Large intestine (tissue), 12 donors: Measurements from ENCODE around the gene FKRP. TPM values are rescaled to one million over a fixed set of nuclear protein-coding genes. Genes with fewer than 3 reads are reported as not detected.
A peak's percentile ranks its signal among the peaks of the same experiment; 100 is the strongest.
"Not testable (repeated sequence)": the region's sequence is repeated elsewhere in the genome, so short reads cannot be mapped to it uniquely, and the experiment has no call there.

Source experiments
- DNase-seq, 2 donors: peaks; one replicate each; pipeline versions ENCODE4 v3.0.0 to v3.0.0-alpha.2; 2013
- H3K27ac ChIP-seq: one replicate; pipeline ENCODE4 v1.5.1; 2013; ENCODE audit warnings: low read length
- H3K27me3 ChIP-seq: 2 replicates; pipeline ENCODE4 v1.6.1; 2013; ENCODE audit warnings: low read length; ENCODE audit not compliant: control insufficient read depth, insufficient read depth
- H3K36me3 ChIP-seq: 2 replicates; pipeline ENCODE4 v1.6.1; 2013; ENCODE audit warnings: low read length; ENCODE audit not compliant: control insufficient read depth, insufficient read depth
- H3K4me1 ChIP-seq: one replicate; pipeline ENCODE4 v1.6.1; 2013; ENCODE audit warnings: low read length; ENCODE audit not compliant: control insufficient read depth, insufficient read depth
- H3K4me3 ChIP-seq: one replicate; pipeline ENCODE4 v1.5.1; 2013; ENCODE audit warnings: low read length
- H3K9me3 ChIP-seq: one replicate; pipeline ENCODE4 v1.6.1; 2013; ENCODE audit warnings: mild to moderate bottlenecking, low read depth, low read length, moderate library complexity; ENCODE audit not compliant: control insufficient read depth
- WGBS: methylation state at CpG from one replicate; pipeline ENCODE4 v1.1.5; 2013; ENCODE audit warnings: low lambda C conversion rate; ENCODE audit not compliant: insufficient coverage; 5-methylcytosine and 5-hydroxymethylcytosine counted together
- long read RNA-seq, 11 donors: transcript quantifications; one replicate each; lab custom pipeline, GENCODE V29; 2026
- polyA plus RNA-seq: library from polyadenylated mRNA; unstranded; fragments of 120-200 nt; gene quantifications from one replicate; pipeline ENCODE4 v1.2.1, GENCODE V29; 2013

The FKRP gene, protein sequence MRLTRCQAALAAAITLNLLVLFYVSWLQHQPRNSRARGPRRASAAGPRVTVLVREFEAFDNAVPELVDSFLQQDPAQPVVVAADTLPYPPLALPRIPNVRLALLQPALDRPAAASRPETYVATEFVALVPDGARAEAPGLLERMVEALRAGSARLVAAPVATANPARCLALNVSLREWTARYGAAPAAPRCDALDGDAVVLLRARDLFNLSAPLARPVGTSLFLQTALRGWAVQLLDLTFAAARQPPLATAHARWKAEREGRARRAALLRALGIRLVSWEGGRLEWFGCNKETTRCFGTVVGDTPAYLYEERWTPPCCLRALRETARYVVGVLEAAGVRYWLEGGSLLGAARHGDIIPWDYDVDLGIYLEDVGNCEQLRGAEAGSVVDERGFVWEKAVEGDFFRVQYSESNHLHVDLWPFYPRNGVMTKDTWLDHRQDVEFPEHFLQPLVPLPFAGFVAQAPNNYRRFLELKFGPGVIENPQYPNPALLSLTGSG
- 17.4 TPM for polyA plus RNA-seq
- long read RNA-seq, donor 1, partial matches to known transcripts, result 0 of 3 reads
- long read RNA-seq, donor 1, other reads (novel, unspliced or antisense), result 0 of 3 reads
- long read RNA-seq, donor 2, partial matches to known transcripts, result 28 of 94 reads
- long read RNA-seq, donor 2, other reads (novel, unspliced or antisense), result 64 of 94 reads
- long read RNA-seq, donor 3, partial matches to known transcripts, result 0 of 5 reads
- long read RNA-seq, donor 3, other reads (novel, unspliced or antisense), result 0 of 5 reads
- long read RNA-seq, donor 4, result 0 reads
- long read RNA-seq, donor 5, partial matches to known transcripts, result 0 of 3 reads
- long read RNA-seq, donor 5, other reads (novel, unspliced or antisense), result 0 of 3 reads
- long read RNA-seq, donor 6, partial matches to known transcripts, result 0 of 24 reads
- long read RNA-seq, donor 6, other reads (novel, unspliced or antisense), result 20 of 24 reads
- long read RNA-seq, donor 7, partial matches to known transcripts, result 0 of 17 reads
- long read RNA-seq, donor 7, other reads (novel, unspliced or antisense), result 16 of 17 reads
- long read RNA-seq, donor 8, partial matches to known transcripts, result 47 of 50 reads
- long read RNA-seq, donor 8, other reads (novel, unspliced or antisense), result 0 of 50 reads
- long read RNA-seq, donor 9, partial matches to known transcripts, result 0 of 1 reads
- long read RNA-seq, donor 9, other reads (novel, unspliced or antisense), result 0 of 1 reads
- long read RNA-seq, donor 10, partial matches to known transcripts, result 0 of 2 reads
- long read RNA-seq, donor 10, other reads (novel, unspliced or antisense), result 0 of 2 reads
- long read RNA-seq, donor 11, partial matches to known transcripts, result 0 of 1 reads
- long read RNA-seq, donor 11, other reads (novel, unspliced or antisense), result 0 of 1 reads

DNA sequence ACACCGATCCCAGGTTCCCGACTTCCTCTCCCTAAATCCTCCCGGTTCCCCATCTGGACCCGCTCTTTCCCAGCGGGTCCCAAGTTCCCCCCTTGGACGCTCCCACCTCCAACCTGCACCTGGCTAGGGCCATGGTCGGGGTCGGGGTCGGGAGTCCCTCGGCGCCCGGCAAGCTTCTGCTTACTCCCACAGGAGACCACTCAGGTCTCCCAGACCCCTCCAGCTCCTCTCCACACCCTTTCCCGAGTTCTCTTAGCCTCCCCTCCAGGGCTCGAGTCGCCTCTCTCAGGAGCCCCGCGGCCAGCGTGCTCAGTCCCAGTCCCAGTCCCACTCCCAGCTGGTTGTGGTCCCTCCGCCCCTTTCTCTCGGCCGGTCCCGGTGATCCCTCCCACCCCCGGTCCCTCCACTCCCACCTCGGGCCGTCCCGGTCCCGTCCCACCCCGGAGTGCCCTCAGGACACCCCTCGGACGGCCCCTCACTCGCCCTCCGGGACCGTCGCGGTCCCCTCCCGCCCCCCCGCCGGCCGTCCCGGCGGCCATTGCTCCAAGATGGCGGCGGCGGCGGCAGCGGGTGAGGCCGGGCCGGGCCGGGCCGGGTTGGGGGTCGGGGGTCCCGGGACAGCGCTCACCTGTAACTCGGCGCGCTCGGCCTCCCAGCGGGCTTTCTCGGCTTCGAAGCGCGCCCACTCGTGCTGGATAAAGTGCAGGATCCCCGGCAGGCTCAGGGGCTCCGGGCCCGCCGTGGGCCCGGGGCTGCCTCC is at the start of gene FKRP:
Gene FKRP, plus strand, starts transcription at position 537 of the 760 bp plus-strand sequence. CDS start 9,394 bp downstream, outside the sequence.
- Histone ChIP-seq H3K4me1 (peaks cover 2% of the 10 kb centered on the region), H3K36me3 (peaks cover 10% of the 10 kb centered on the region), H3K4me3 (peak within 1 kb of the TSS; percentile 97), H3K9me3 (no peaks in the 10 kb centered on the region), H3K27ac (no peak within 1 kb of the TSS), H3K27me3 (no peaks in the 10 kb centered on the region)
- WGBS, result no CpG with 5 or more reads among the region's 68 CpGs
- peak in 1 of 2 donors; percentile 44 for DNase-seq

DNA sequence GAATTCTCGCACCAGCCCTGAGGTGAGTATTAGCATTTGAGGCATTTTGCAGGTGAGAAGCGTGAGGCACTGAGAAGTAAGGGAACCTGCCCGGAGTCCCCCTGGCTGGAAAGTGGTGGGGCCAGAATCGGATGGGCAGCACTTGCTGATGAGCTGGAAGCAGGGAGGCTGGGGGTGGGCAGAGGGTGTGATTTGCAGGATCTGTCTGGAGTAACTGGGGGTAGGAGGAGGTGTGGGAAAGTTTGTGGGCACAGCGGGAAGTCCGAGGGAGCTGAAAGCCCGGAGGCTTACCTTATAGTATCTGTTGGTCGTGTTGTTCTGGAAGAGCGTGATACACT is 49.0 kb upstream of the FKRP start:
- Histone ChIP-seq H3K36me3 (peaks cover 83% of the 10 kb centered on the region), H3K9me3 (no peaks in the 10 kb centered on the region), H3K27me3 (no peaks in the 10 kb centered on the region), H3K4me1 (peaks cover 4% of the 10 kb centered on the region), H3K4me3 (no peak overlapping the region), H3K27ac (peak overlapping the region; percentile 68)
- WGBS, result no CpG with 5 or more reads among the region's 9 CpGs
- no peak for DNase-seq

DNA sequence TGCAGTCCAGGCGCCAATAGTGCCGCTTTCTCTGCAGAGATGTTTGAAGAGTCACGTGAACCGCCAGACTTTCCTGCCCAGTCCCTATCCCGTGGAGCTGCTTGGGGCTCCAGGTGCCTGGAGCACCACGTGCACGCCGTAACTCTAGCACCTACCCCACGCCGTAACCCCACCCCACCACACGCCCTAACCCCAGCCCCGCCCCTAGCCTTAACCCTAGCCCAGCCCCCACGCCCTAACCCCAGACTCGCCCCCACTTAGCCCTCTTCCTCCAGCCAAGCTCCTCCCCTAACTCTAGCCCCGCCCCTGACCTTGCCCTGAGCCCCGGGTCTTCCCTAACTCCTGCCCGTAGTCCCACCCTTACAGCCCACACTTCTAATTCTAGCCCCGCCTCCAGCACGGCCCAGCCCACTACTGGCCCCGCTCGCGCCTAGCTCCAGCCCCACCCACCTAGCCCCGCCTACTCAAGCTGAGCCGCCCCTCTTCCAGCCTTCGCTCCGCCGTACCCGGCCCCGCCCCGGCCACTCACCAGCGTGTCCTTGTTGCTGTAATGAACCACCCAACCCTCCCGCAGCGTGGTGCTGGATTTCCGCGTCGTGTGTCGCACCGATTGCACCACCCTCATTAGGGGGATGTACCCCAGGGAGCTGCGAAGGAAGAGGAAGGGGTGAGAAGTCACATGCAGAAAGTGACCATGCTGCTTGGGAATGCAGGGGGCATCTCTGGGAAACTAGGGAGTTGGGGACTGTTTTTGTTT is 48.5 kb upstream of the FKRP start:
- peak; percentile 93 to 97 for DNase-seq
- H3K4me3 ChIP-seq, result no peak overlapping the region

DNA sequence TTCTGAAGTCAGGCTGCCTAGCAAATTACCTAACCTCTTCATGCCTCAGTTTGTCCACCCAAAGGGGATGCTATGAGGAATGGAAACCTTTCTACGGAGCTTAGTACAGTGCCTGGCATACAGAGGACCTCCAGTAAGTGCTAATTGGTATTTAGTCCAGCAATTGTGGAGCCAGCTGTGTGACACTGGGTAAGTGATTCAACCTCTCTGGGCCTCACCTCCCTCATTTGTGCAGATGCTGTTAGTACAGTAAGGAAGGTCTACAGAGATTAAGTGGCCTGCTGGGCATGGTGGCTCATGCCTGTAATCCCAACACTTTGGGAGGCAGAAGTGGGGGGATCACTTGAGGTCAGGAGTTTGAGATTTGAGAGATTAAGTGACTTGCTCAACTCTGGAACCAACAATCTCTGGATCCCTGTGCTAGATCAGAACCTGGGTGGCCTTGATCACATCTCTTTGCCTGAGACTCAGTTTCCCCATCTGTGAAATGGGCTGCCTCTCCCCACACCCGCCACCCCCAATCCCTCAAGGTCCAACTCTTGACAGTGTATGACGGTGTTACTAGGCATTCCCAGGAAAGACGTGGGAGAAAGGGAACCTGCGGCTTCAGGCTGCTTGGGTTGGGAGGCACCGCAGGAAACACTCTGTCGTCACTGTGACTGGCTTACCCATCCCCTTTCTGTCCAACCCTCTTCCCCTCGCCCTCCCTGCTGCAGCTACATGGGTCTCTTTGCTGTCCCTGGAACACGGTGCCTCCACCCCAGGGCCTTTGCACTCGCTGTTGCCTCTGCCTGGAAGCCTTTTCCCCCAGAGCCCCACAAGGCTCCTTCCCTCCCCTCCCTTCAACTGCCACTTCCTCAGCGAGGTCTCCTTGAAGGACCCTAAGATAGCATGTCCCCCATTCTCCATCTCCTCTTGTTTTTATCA is 47.2 kb upstream of the FKRP start:
- no peak for DNase-seq
- no peak overlapping the region for H3K4me3 ChIP-seq
- no peaks in the 10 kb centered on the region for H3K9me3 ChIP-seq
- H3K27ac ChIP-seq, result no peak overlapping the region
- H3K4me1 ChIP-seq, result peaks cover 4% of the 10 kb centered on the region
- no peaks in the 10 kb centered on the region for H3K27me3 ChIP-seq
- peaks cover 79% of the 10 kb centered on the region for H3K36me3 ChIP-seq
- WGBS, result 86% methylated on average over 1 of the region's 11 CpGs

More for the DNA sequence above, 48.5 kb upstream of the FKRP start:
- H3K36me3 ChIP-seq, result peaks cover 82% of the 10 kb centered on the region
- H3K27ac ChIP-seq, result peak overlapping the region; percentile 68
- whole genome bisulfite sequencing, result no CpG with 5 or more reads among the region's 39 CpGs
- peaks cover 4% of the 10 kb centered on the region for H3K4me1 ChIP-seq
- H3K27me3 ChIP-seq, result no peaks in the 10 kb centered on the region
- H3K9me3 ChIP-seq, result no peaks in the 10 kb centered on the region

DNA sequence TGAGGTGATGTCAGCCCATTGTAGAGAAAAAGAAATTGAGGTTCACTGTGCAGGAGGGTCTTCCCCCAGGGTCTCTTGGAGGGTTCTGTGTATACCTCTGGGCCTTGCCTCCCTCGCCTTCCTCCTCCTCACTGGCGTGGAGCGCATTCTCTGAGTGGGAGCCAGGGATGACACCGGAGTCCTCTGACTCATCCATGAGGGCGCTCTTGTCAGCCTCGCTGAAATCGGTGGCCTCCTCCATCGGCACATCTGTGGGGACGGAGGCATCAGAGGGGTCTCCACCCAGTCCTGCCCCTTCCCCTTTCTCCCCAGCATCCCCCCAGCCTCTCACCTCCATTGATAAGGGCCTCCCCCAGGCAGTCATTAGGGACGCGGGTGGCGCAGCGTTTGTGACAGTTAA is 45.2 kb upstream of the FKRP start:
- Histone ChIP-seq H3K4me3 (no peak overlapping the region), H3K36me3 (peaks cover 72% of the 10 kb centered on the region), H3K4me1 (peaks cover 4% of the 10 kb centered on the region), H3K27me3 (no peaks in the 10 kb centered on the region), H3K27ac (no peak overlapping the region), H3K9me3 (no peaks in the 10 kb centered on the region)
- WGBS, result no CpG with 5 or more reads among the region's 13 CpGs
- DNase-seq, result no peak

DNA sequence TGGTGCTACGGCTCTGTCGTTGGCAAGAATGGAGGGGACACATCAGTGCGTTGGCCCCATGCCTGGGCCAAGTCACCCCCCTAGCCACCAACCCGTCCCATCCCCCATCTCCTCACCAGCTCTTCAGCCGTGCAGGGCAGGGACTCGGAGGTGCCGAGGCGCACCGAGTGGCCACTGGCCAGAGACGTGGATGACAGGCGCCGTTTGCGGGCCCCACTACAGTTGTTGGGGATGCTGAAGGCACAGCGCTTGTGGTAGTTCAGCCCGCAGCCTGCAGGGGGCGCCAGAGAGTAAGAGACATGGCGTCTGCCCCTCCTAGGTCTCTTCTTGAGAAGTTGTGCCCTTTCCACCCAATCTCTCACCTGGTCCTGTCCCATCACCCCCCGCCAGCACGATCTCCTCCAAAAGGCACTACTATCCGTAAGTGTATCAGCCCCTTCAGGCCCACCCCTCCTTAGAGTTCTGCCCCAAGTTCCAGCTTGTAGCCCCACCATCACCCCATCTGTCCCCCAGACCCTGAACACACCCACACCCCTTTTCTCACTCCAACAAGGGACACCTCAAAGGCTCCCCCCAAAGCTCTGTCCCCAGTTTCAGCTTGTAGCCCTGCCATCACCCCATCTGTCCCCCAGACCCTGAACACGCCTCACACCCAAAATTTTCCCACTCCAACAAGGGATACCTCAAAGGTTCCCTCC is 41.3 kb upstream of the FKRP start:
- 20% methylated on average over 2 of the region's 21 CpGs for WGBS
- no peaks in the 10 kb centered on the region for H3K4me1 ChIP-seq
- no peak overlapping the region for H3K27ac ChIP-seq
- H3K36me3 ChIP-seq, result peaks cover 70% of the 10 kb centered on the region
- DNase-seq, result no peak
- H3K9me3 ChIP-seq, result no peaks in the 10 kb centered on the region
- no peak overlapping the region for H3K4me3 ChIP-seq
- no peaks in the 10 kb centered on the region for H3K27me3 ChIP-seq

DNA sequence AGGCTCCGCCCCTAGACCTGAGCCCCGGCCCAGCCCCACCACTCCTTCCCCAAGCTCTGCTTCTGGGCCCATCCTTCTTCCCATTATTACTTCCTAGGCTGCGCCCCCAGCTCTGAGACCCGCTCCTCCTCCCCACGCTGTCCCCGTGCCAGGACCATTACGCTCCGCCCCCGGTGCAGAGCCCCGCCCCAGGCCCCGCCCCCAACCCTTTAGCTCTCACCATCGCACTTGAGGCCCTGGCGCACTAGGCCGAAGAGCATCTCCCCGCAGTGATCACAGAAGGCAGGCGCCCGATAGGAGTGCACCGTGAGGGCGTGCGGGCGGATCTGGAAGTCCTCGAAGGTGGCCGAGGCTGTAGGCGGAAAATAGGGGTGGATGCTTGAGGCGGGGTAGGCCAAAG is 35.2 kb upstream of the FKRP start:
- H3K27me3 ChIP-seq, result no peaks in the 10 kb centered on the region
- WGBS, result no CpG with 5 or more reads among the region's 25 CpGs
- H3K36me3 ChIP-seq, result peaks cover 40% of the 10 kb centered on the region
- H3K4me1 ChIP-seq, result peaks cover 4% of the 10 kb centered on the region
- DNase-seq, result no peak
- H3K27ac ChIP-seq, result no peak overlapping the region
- H3K9me3 ChIP-seq, result no peaks in the 10 kb centered on the region
- no peak overlapping the region for H3K4me3 ChIP-seq

DNA sequence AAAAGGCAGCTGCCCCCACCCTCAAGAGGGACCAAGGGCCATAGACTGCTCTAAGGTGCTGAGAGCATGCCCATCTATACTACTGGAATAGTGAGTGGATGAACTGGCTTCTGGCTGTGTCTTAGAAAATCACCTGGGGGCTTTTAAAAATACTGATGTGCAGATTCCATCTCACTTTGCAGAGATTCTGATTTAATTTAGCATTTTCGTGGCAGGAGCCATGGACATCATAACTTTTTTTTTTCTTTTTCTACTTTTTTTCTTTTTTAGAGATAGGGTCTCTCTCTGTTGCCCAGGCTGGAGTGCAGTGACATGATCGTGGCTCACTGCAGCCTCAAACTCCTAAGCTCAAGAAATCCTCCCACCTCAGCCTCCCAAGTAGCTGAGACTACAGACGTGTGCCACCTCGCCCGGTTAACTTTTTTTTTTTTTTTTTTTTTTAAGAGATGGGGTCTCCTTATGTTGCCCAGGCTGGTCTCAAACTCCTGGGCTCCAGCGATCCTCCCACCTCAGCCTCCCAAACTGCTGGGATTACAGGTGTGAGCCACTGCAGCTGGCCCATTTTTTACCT is 33.0 kb upstream of the FKRP start:
- not testable (repeated sequence) for DNase-seq, H3K9me3 ChIP-seq, H3K4me3 ChIP-seq, H3K27me3 ChIP-seq, H3K4me1 ChIP-seq, H3K27ac ChIP-seq
- H3K36me3 ChIP-seq, result peaks cover 26% of the 10 kb centered on the region
- WGBS, result 80% methylated on average over 1 of the region's 6 CpGs
